Endothelial cell of umbilical vein (primary cell): Measurements from ENCODE around the gene SRPX. TPM values are rescaled to one million over a fixed set of nuclear protein-coding genes. Genes with fewer than 3 reads are reported as not detected.

Experiments
- BruUV-seq: library from RNA; stranded (reverse); fragments of 400-500 nt; replicated peaks from 2 replicates; lab custom pipeline; 2021; lab: Mats Ljungman, UMichigan
- CTCF ChIA-PET: fragments of 300-600, 350-600 bp; sonication (Branson Sonifier 250); formaldehyde crosslinking; loops from one replicate; lab custom pipeline; 2021; ENCODE audit warnings: antibody characterized with exemption, inconsistent platforms; lab: Charles Lee
- POLR2A ChIA-PET: fragments of 300-600, 350-600 bp; sonication (Branson Sonifier 250); formaldehyde crosslinking; loops from one replicate; lab custom pipeline; 2021; ENCODE audit warnings: antibody characterized with exemption, inconsistent platforms; lab: Charles Lee
- DNase-seq: peaks from one replicate; pipeline ENCODE4 v3.0.0-alpha.2; 2011; ENCODE audit warnings: low read depth, low spot score
- FAIRE-seq: peaks from 2 replicates; lab custom pipeline; 2011; peaks lifted over from hg19 to GRCh38; lab: Jason Lieb, UNC
- H2AFZ ChIP-seq: 2 replicates; pipeline ENCODE4 v1.6.0; 2012; ENCODE audit warnings: low read depth, low read length, control low read depth, inconsistent platforms
- H3K27ac ChIP-seq: 2 replicates; pipeline ENCODE4 v1.5.1; 2011; ENCODE audit warnings: low read depth, mild to moderate bottlenecking, control low read depth, low read length, moderate library complexity; ENCODE audit not compliant: insufficient read depth
- H3K27me3 ChIP-seq, 2 experiments: 2 replicates each; pipeline versions ENCODE4 v1.6.0 to v1.6.1; 2011; ENCODE audit warnings: low read length in 2 of 2, mixed read lengths in 1 of 2; ENCODE audit not compliant: control insufficient read depth in 2 of 2, insufficient read depth in 2 of 2
- H3K36me3 ChIP-seq, 2 experiments: 2 replicates in 1 of 2; 3 replicates in 1 of 2; pipeline ENCODE4 v1.5.1; 2011; ENCODE audit warnings: low read length in 2 of 2, mild to moderate bottlenecking in 1 of 2, moderate library complexity in 1 of 2; ENCODE audit not compliant: control insufficient read depth in 2 of 2, insufficient read depth in 2 of 2; ENCODE audit errors: extremely low read depth in 1 of 2
- H3K4me1 ChIP-seq: 3 replicates; pipeline ENCODE4 v1.5.1; 2011; ENCODE audit warnings: mild to moderate bottlenecking, low read length; ENCODE audit not compliant: control insufficient read depth, insufficient read depth; ENCODE audit errors: extremely low read depth
- H3K4me2 ChIP-seq: 2 replicates; pipeline ENCODE4 v1.6.1; 2011; ENCODE audit warnings: low read length, control low read depth, mixed read lengths; ENCODE audit not compliant: insufficient read depth
- H3K4me3 ChIP-seq, 3 experiments: fragments of 200-600 bp in 1 of 3; sonication (generic), shearing (Covaris generic) in 1 of 3; replicated peaks in 1 of 3; 2 replicates each; pipeline ENCODE4 v1.5.1; 2011 to 2016; ENCODE audit warnings: control low read depth in 3 of 3, low read length in 3 of 3, mild to moderate bottlenecking in 2 of 3, inconsistent platforms in 1 of 3, low read depth in 1 of 3, moderate library complexity in 1 of 3; ENCODE audit not compliant: insufficient read depth in 1 of 3
- H3K79me2 ChIP-seq: 2 replicates; pipeline ENCODE4 v1.6.0; 2012; ENCODE audit warnings: low read length, inconsistent platforms; ENCODE audit not compliant: control insufficient read depth, insufficient read depth
- H3K9ac ChIP-seq: replicated peaks from 2 replicates; pipeline ENCODE3; 2011; ENCODE audit warnings: low read length, control low read depth; ENCODE audit not compliant: insufficient read depth; ENCODE audit errors: extremely low read depth
- H3K9me1 ChIP-seq: replicated peaks from 3 replicates; pipeline ENCODE4 v1.6.0; 2011; ENCODE audit warnings: mild to moderate bottlenecking, low read length; ENCODE audit not compliant: control insufficient read depth, insufficient read depth; ENCODE audit errors: extremely low read depth
- H3K9me3 ChIP-seq: replicated peaks from 2 replicates; pipeline ENCODE4 v1.5.1; 2012; ENCODE audit warnings: low read length, inconsistent platforms; ENCODE audit not compliant: control insufficient read depth, insufficient read depth
- H4K20me1 ChIP-seq: replicated peaks from 2 replicates; pipeline ENCODE3; 2011; ENCODE audit warnings: mild to moderate bottlenecking, low read length; ENCODE audit not compliant: control insufficient read depth, insufficient read depth; ENCODE audit errors: extremely low read depth
- CTCF ChIP-seq, 2 donors: IDR thresholded peaks; 1 replicate in 1 of 2; 2 replicates in 1 of 2; pipeline ENCODE4 v1.5.1; 2011; ENCODE audit warnings: low read length in 2 of 2, mild to moderate bottlenecking in 2 of 2, moderate library complexity in 2 of 2, control low read depth in 1 of 2, inconsistent platforms in 1 of 2, low read depth in 1 of 2; ENCODE audit not compliant: insufficient read depth in 1 of 2; ENCODE audit errors: extremely low read depth in 1 of 2
- EZH2 ChIP-seq: IDR thresholded peaks from 2 replicates; pipeline ENCODE4 v1.6.1; 2012; ENCODE audit warnings: borderline replicate concordance, low read depth, mild to moderate bottlenecking, moderate library complexity, low read length, inconsistent platforms; ENCODE audit not compliant: severe bottlenecking
- FOS ChIP-seq: IDR thresholded peaks from 2 replicates; pipeline ENCODE4 v1.6.1; 2011; ENCODE audit warnings: mild to moderate bottlenecking, low read length, moderate library complexity, borderline replicate concordance; ENCODE audit not compliant: insufficient read depth
- GATA2 ChIP-seq: IDR thresholded peaks from 2 replicates; pipeline ENCODE4 v1.7.0; 2011; ENCODE audit warnings: low read depth, mild to moderate bottlenecking, moderate library complexity, mixed read lengths, low read length; ENCODE audit not compliant: insufficient read length, insufficient read depth
- JUN ChIP-seq: IDR thresholded peaks from 2 replicates; pipeline ENCODE4 v1.6.1; 2011; ENCODE audit warnings: borderline replicate concordance, low read depth; ENCODE audit not compliant: insufficient read length, insufficient read depth
- MAX ChIP-seq: IDR thresholded peaks from 2 replicates; pipeline ENCODE4 v1.6.1; 2011; ENCODE audit not compliant: insufficient read depth, insufficient read length
- MYC ChIP-seq: IDR thresholded peaks from one replicate; pipeline ENCODE4 v1.6.1; 2011; ENCODE audit warnings: mild to moderate bottlenecking, low read depth, low read length
- POLR2A ChIP-seq: IDR thresholded peaks from 2 replicates; pipeline ENCODE4 v1.6.1; 2012; ENCODE audit warnings: low read depth, mild to moderate bottlenecking, control low read depth, low read length
- POLR2AphosphoS5 ChIP-seq: IDR thresholded peaks from 2 replicates; pipeline ENCODE4 v1.6.1; 2012; ENCODE audit warnings: low read depth, mild to moderate bottlenecking, control low read depth, low read length, moderate library complexity; ENCODE audit not compliant: insufficient read depth
- dilution Hi-C: fragments of 300-500 bp; cut with MboI; formaldehyde crosslinking; loops from one replicate; pipeline ENCODE4 v1.15.0; 2019; ENCODE audit warnings: low sequenced_read_pairs; ENCODE audit not compliant: extremely low pct_ligation_motif_present
- intact Hi-C: fragments of 100-400 bp; cut with micrococcal nuclease; formaldehyde crosslinking; loops from one replicate; pipeline ENCODE4 v1.10.0; 2022
- polyA plus RNA-seq, 4 experiments: library from polyadenylated mRNA; depleted of rRNA in 3 of 4; stranded (reverse) in 3 of 4; unstranded in 1 of 4; fragments of >200 nt; gene quantifications; 2 replicates each; pipeline versions ENCODE4 v1.2.1 to v1.2.3, GENCODE V29; 2011 to 2012; ENCODE audit warnings: missing spikeins in 1 of 4
- total RNA-seq: library from RNA; stranded (reverse); gene quantifications from 2 replicates; pipeline ENCODE4 v1.2.3, GENCODE V29; 2021

Gene SRPX
- total and polyA plus RNA-seq, 2 donors (not counting 3 experiments of a cell fraction or from before 2014, with no cell fraction given), result 104 to 140 TPM

DNA sequence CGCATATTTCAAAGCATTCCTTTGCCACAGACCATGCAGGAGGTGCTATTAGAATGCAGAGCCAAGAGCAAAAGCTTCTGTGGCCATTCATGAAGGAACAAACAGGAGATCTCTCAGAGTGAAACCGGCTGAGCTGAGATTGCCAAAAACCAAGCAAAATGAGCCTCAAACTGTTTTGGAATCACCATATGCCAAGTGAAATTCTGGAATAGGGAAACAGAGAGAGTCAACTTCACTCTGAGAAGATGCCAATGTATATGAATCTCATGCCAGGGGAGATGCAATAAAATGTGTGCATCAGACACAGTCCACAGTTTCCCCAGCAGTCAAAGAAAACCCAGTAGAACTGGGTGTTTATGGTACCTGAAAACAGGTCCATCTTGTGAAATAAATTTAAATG lies 42.3 kb downstream of the SRPX start:
- Histone ChIP-seq H3K9me3 (no peaks in the 10 kb centered on the region), H3K79me2 (peaks cover 47% of the 10 kb centered on the region), H3K4me1 (no peaks in the 10 kb centered on the region), H3K9me1 (no peaks in the 10 kb centered on the region), H3K27me3 (no peaks in the 10 kb centered on the region), H4K20me1 (no peaks in the 10 kb centered on the region), H3K4me2 (no peak overlapping the region), H2AFZ (no peak overlapping the region), H3K27ac (no peak overlapping the region), H3K9ac (no peak overlapping the region), H3K36me3 (no peaks in the 10 kb centered on the region), H3K4me3 (no peak overlapping the region)
- FAIRE-seq, result no peak
- TF ChIP-seq POLR2A, result no peak
- TF ChIP-seq GATA2, result no peak
- TF ChIP-seq EZH2, result no peak
- no peak for TF ChIP-seq CTCF (IDR thresholded peaks at IDR 0.05; ENCODE audit: extremely low read depth in 1 of 2, insufficient read depth in 1 of 2, low read depth in 1 of 2, low read length in 2 of 2)
- no peak for TF ChIP-seq FOS
- no peak for TF ChIP-seq MYC
- TF ChIP-seq POLR2AphosphoS5, result no peak
- no peak for TF ChIP-seq MAX
- TF ChIP-seq JUN, result no peak
- ChIA-PET POLR2A (no interaction called here), CTCF (interaction anchor here (1.0 kb wide), 1 partner anchor 11 kb away, joined by 3 read pairs; no protein-coding TSS in a partner anchor)
- intact Hi-C loops, result loop anchor here (10.0 kb wide), 1 partner anchor 334 kb away; the partner anchor contains the start of gene DYNLT3
- no TSS peak for BruUV-seq
- no peak for DNase-seq
- dilution Hi-C loops, result no loop called here
